ENCODE measurements around the gene LSM2. TPM values are rescaled to one million over a fixed set of nuclear protein-coding genes. Genes with fewer than 3 reads are reported as not detected.
A peak's percentile ranks its signal among the peaks of the same experiment; 100 is the strongest.

LSM2 gene
- total and polyA plus RNA-seq, 9 of the 15 experiments (the other 6 are each of a cell fraction or from before 2014, with no cell fraction given), result 154 to 407 (median 223) TPM

GRCh38 chr6:31760790-31761189 lies 46.0 kb downstream of the LSM2 start:
- H3K4me1 ChIP-seq (replicated peaks in 1 of 2; ENCODE audit: control insufficient read depth in 2 of 2, insufficient read depth in 2 of 2, low read length in 2 of 2), result peaks cover 0 to 12% of the 10 kb centered on the region in 2 experiments; a peak in 3 of 5 replicates
- FAIRE-seq (no peak), DNase-seq (ENCODE audit: extremely low read depth in 1 of 4, low spot score in 3 of 4) (no peak), ATAC-seq (no peak)
- peak overlapping the region in 1 of 2 experiments; percentile 33; a peak in 2 of 4 replicates for H3K9ac ChIP-seq (ENCODE audit: insufficient read depth in 1 of 2, low read depth in 2 of 2, low read length in 2 of 2)
- H3K9me1 ChIP-seq (ENCODE audit: control insufficient read depth, insufficient read depth, low read length), result no peaks in the 10 kb centered on the region
- no peak overlapping the region for H3K4me2 ChIP-seq (ENCODE audit: insufficient read depth, low read length)
- no peak overlapping the region for H2AFZ ChIP-seq (ENCODE audit: low read depth, low read length)
- 72% methylated on average over 5 of the region's 5 CpGs for WGBS (ENCODE audit: insufficient coverage, low coverage, missing lambda C conversion rate)
- CTCF ChIA-PET (ENCODE audit: low intra/inter-chr PET ratio), result interaction anchor here (1.0 kb wide), 1 partner anchor 31 kb away, joined by 3 read pairs; no protein-coding TSS in a partner anchor
- no peaks in the 10 kb centered on the region for H4K20me1 ChIP-seq (replicated peaks; ENCODE audit: control insufficient read depth, insufficient read depth, low read length)
- intact Hi-C loops (cut with micrococcal nuclease), result no loop called here
- POLR2A ChIA-PET, result interaction anchor here (1.0 to 6.6 kb wide), 9 partner anchors 8 to 67 kb away, joined by 3 to 85 read pairs (median 7); partner anchors contain the start of genes CLIC1, HSPA1B, MSH5 and VWA7
- no peaks in the 10 kb centered on the region for H3K79me2 ChIP-seq (ENCODE audit: control insufficient read depth, insufficient read depth, low read length)
- H3K27me3 ChIP-seq (ENCODE audit: control insufficient read depth in 2 of 2, insufficient read depth in 2 of 2, low read length in 2 of 2), result no peaks in the 10 kb centered on the region
- no peak overlapping the region for H3K27ac ChIP-seq (ENCODE audit: extremely low read depth, low read depth, low read length)
- H3K36me3 ChIP-seq (ENCODE audit: control insufficient read depth, insufficient read depth, low read length), result peaks cover 63% of the 10 kb centered on the region
- TF ChIP-seq ZNF408 (CRISPR knock-in tag; IDR thresholded peaks at IDR 0.05; ENCODE audit: low read depth), result no peak
- no peak for TF ChIP-seq RBM17 (IDR thresholded peaks at IDR 0.05; ENCODE audit: borderline replicate concordance, low read depth, low read length)
- 0 out of 2 replicates have a peak, but pooled peaks have one; percentile 55 for TF ChIP-seq ZNF282 (CRISPR knock-in tag; IDR thresholded peaks at IDR 0.05)
- no peak for TF ChIP-seq KAT2B (IDR thresholded peaks at IDR 0.05; ENCODE audit: low read depth, low read length)
- TF ChIP-seq MTA1 (IDR thresholded peaks at IDR 0.05; ENCODE audit: borderline replicate concordance), result no peak
- TF ChIP-seq FOXJ2 (tag; IDR thresholded peaks at IDR 0.05), result no peak
- peak in 1 of 3 experiments; percentile 9; a peak in 1 of 6 replicates for TF ChIP-seq CTCF (IDR thresholded peaks at IDR 0.05 in 2 of 3, conservative IDR thresholded peaks at IDR 0.05 in 1 of 3; ENCODE audit: insufficient read depth in 2 of 3, low read depth in 1 of 3, low read length in 3 of 3)
- TF ChIP-seq POLR2AphosphoS2 (IDR thresholded peaks at IDR 0.05; ENCODE audit: low read length), result peak; percentile 57; the same call in 1 of the 2 replicates
- TF ChIP-seq SMARCB1 (IDR thresholded peaks at IDR 0.05; ENCODE audit: insufficient read length, low read depth), result no peak
- no peaks in the 10 kb centered on the region for H3K9me3 ChIP-seq (replicated peaks; ENCODE audit: control insufficient read depth, insufficient read depth, low read depth, low read length)
- no peak overlapping the region for H3K4me3 ChIP-seq
- no TSS peak for BruUV-seq (replicated peaks)
- in situ Hi-C loops (cut with MboI), result no loop called here
